ENCODE data around the gene PTPN1. TPM values are rescaled to one million over a fixed set of nuclear protein-coding genes. Genes with fewer than 3 reads are reported as not detected.
"Not testable (repeated sequence)": the region's sequence is repeated elsewhere in the genome, so short reads cannot be mapped to it uniquely, and the experiment has no call there.

The PTPN1 gene
- total RNA-seq, 1 donor from 2014 or later: 65.9 TPM

- intact Hi-C loops (cut with micrococcal nuclease): no loop called here
Observed at GRCh38 chr20:50601511-50602431, 91.6 kb downstream of the PTPN1 start.

- intact Hi-C loops (cut with micrococcal nuclease): no loop called here
Observed at GRCh38 chr20:50602432-50603088, 92.4 kb downstream of the PTPN1 start.

- intact Hi-C loops (cut with micrococcal nuclease): no loop called here
Observed at GRCh38 chr20:50604451-50604850, 94.3 kb downstream of the PTPN1 start.

- intact Hi-C loops (cut with micrococcal nuclease): no loop called here
Observed at GRCh38 chr20:50605136-50605535, 95.0 kb downstream of the PTPN1 start.

GRCh38 chr20:50607436-50607835, 97.3 kb downstream of the PTPN1 start:
- intact Hi-C loops (cut with micrococcal nuclease): no loop called here

- intact Hi-C loops (cut with micrococcal nuclease): no loop called here
Observed at GRCh38 chr20:50607850-50608749, 97.9 kb downstream of the PTPN1 start.

- intact Hi-C loops (cut with micrococcal nuclease): no loop called here
Observed at GRCh38 chr20:50608750-50609104, 98.5 kb downstream of the PTPN1 start.

GRCh38 chr20:50609438-50609989, 99.3 kb downstream of the PTPN1 start:
- intact Hi-C loops (cut with micrococcal nuclease): no loop called here

- intact Hi-C loops (cut with micrococcal nuclease): no loop called here
Observed at GRCh38 chr20:50610212-50610718, 100.1 kb downstream of the PTPN1 start.

- intact Hi-C loops (cut with micrococcal nuclease): no loop called here
Observed at GRCh38 chr20:50611128-50611810, 101.1 kb downstream of the PTPN1 start.

- intact Hi-C loops (cut with micrococcal nuclease): no loop called here
Observed at GRCh38 chr20:50613438-50614169, 103.4 kb downstream of the PTPN1 start.

GRCh38 chr20:50615407-50615806, 105.2 kb downstream of the PTPN1 start:
- intact Hi-C loops (cut with micrococcal nuclease): no loop called here

- intact Hi-C loops (cut with micrococcal nuclease): no loop called here
Observed at GRCh38 chr20:50617022-50617421, 106.8 kb downstream of the PTPN1 start.

- intact Hi-C loops (cut with micrococcal nuclease): no loop called here
Observed at GRCh38 chr20:50618537-50618936, 108.4 kb downstream of the PTPN1 start.

- intact Hi-C loops (cut with micrococcal nuclease): not testable (repeated sequence)
Observed at GRCh38 chr20:50620459-50620858, 110.3 kb downstream of the PTPN1 start.

- intact Hi-C loops (cut with micrococcal nuclease): no loop called here
Observed at GRCh38 chr20:50621068-50621665, 111.0 kb downstream of the PTPN1 start.

GRCh38 chr20:50624351-50625016, 114.3 kb downstream of the PTPN1 start:
- intact Hi-C loops (cut with micrococcal nuclease): no loop called here

GRCh38 chr20:50625986-50626677, 115.9 kb downstream of the PTPN1 start:
- intact Hi-C loops (cut with micrococcal nuclease): no loop called here

Measured in T-helper 1 cell treated with Interleukin-12 subunit alpha and Interleukin-12 subunit beta and Interleukin-4 antibody, amounts not matched to agents 30 ng/mL and 1 ng/mL, for 36 hours (primary cell).